PC-3 (cell line): ENCODE results near the gene PTPN22. TPM values are rescaled to one million over a fixed set of nuclear protein-coding genes. Genes with fewer than 3 reads are reported as not detected.

ENCODE experiments used
- ATAC-seq: fragments of 200-7000 bp; cut with Tn5 transposase; 2 replicates; pipeline ENCODE4 v1.9.1; 2020; ENCODE audit warnings: mild to moderate bottlenecking, moderate library complexity
- BruUV-seq: library from RNA; stranded (reverse); fragments of 400-500 nt; replicated peaks from 2 replicates; lab custom pipeline; 2021; lab: Mats Ljungman, UMichigan
- CTCF ChIA-PET: fragments of 300-600 bp; sonication (Branson Sonifier 250); formaldehyde crosslinking; loops from one replicate; lab custom pipeline; 2022; ENCODE audit warnings: antibody characterized with exemption; lab: Charles Lee
- POLR2A ChIA-PET: fragments of 300-600 bp; sonication (Branson Sonifier 250); formaldehyde crosslinking; loops from one replicate; lab custom pipeline; 2022; ENCODE audit warnings: antibody characterized with exemption; ENCODE audit not compliant: unreplicated experiment; lab: Charles Lee
- DNase-seq: peaks from one replicate; pipeline ENCODE4 v3.0.0-alpha.2; 2015
- H2AFZ ChIP-seq: fragments of 300-600 bp; sonication (generic); 2 replicates; pipeline ENCODE4 v1.6.0; 2016; ENCODE audit warnings: antibody characterized with exemption, low read length
- H3F3A ChIP-seq: fragments of 300-600 bp; sonication (generic); one replicate; pipeline ENCODE4 v1.6.0; 2017; ENCODE audit warnings: antibody characterized with exemption, low read length, control low read depth, mild to moderate bottlenecking; ENCODE audit not compliant: unreplicated experiment
- H3K27ac ChIP-seq: fragments of 300-600 bp; sonication (generic); 2 replicates; pipeline ENCODE4 v1.5.1; 2016; ENCODE audit warnings: mild to moderate bottlenecking, low read length
- H3K27me3 ChIP-seq: fragments of 300-600 bp; sonication (generic); 2 replicates; pipeline ENCODE4 v1.6.1; 2016; ENCODE audit warnings: low read length, mixed read lengths
- H3K36me3 ChIP-seq: fragments of 300-600 bp; sonication (generic); 2 replicates; pipeline ENCODE4 v1.6.1; 2016; ENCODE audit warnings: low read depth, mixed run types, low read length, mixed read lengths
- H3K4me1 ChIP-seq: fragments of 300-600 bp; sonication (generic); 2 replicates; pipeline ENCODE4 v1.5.1; 2016; ENCODE audit warnings: low read length; ENCODE audit not compliant: insufficient read depth
- H3K4me2 ChIP-seq: fragments of 300-600 bp; sonication (generic); 2 replicates; pipeline ENCODE4 v1.6.0; 2016; ENCODE audit warnings: low read length
- H3K4me3 ChIP-seq: fragments of 300-600 bp; sonication (generic); 2 replicates; pipeline ENCODE4 v1.5.1; 2016; ENCODE audit warnings: mild to moderate bottlenecking, low read length, mixed read lengths
- H3K79me2 ChIP-seq: fragments of 300-600 bp; sonication (generic); 2 replicates; pipeline ENCODE4 v1.6.1; 2017; ENCODE audit warnings: low read length, mixed read lengths
- H3K9ac ChIP-seq: fragments of 300-600 bp; sonication (generic); 2 replicates; pipeline ENCODE4 v1.6.0; 2016; ENCODE audit warnings: mild to moderate bottlenecking, low read length
- H3K9me2 ChIP-seq: fragments of 300-600 bp; sonication (generic); replicated peaks from 2 replicates; pipeline ENCODE4 v1.6.1; 2016; ENCODE audit warnings: mixed run types, low read length, mixed read lengths
- H3K9me3 ChIP-seq: fragments of 300-600 bp; sonication (generic); 2 replicates; pipeline ENCODE4 v1.6.1; 2016; ENCODE audit warnings: low read length, mixed read lengths
- H4K20me1 ChIP-seq: fragments of 300-600 bp; sonication (generic); 2 replicates; pipeline ENCODE4 v1.6.1; 2016; ENCODE audit warnings: low read length, mixed read lengths
- EZH2 ChIP-seq: fragments of 300-600 bp; sonication (generic); IDR thresholded peaks from one replicate; pipeline ENCODE4 v1.6.1; 2017; ENCODE audit warnings: antibody characterized with exemption, mild to moderate bottlenecking, low read length; ENCODE audit not compliant: unreplicated experiment
- EZH2phosphoT487 ChIP-seq: fragments of 300-600 bp; sonication (generic); IDR thresholded peaks from 2 replicates; pipeline ENCODE4 v1.6.1; 2018; ENCODE audit warnings: mild to moderate bottlenecking, antibody characterized with exemption, low read length, borderline replicate concordance
- intact Hi-C: fragments of 100-400 bp; cut with micrococcal nuclease; formaldehyde crosslinking; loops from 2 replicates; pipeline ENCODE4 v1.9.0; 2023
- total RNA-seq: library from RNA; depleted of rRNA; stranded (reverse); fragments of >200 nt; gene quantifications from 2 replicates; pipeline ENCODE4 v1.2.3, GENCODE V29; 2014; rRNA removed
- TF ChIP-seq, protein P1 (sequence below): fragments of 300-600 bp; sonication (generic); conservative IDR thresholded peaks from 2 replicates; pipeline ENCODE4 v1.5.1; 2017; ENCODE audit warnings: antibody characterized with exemption, low read depth, mild to moderate bottlenecking, low read length

The PTPN22 gene
- total RNA-seq, 1 experiment from 2014 or later: 0.04 TPM

DNA sequence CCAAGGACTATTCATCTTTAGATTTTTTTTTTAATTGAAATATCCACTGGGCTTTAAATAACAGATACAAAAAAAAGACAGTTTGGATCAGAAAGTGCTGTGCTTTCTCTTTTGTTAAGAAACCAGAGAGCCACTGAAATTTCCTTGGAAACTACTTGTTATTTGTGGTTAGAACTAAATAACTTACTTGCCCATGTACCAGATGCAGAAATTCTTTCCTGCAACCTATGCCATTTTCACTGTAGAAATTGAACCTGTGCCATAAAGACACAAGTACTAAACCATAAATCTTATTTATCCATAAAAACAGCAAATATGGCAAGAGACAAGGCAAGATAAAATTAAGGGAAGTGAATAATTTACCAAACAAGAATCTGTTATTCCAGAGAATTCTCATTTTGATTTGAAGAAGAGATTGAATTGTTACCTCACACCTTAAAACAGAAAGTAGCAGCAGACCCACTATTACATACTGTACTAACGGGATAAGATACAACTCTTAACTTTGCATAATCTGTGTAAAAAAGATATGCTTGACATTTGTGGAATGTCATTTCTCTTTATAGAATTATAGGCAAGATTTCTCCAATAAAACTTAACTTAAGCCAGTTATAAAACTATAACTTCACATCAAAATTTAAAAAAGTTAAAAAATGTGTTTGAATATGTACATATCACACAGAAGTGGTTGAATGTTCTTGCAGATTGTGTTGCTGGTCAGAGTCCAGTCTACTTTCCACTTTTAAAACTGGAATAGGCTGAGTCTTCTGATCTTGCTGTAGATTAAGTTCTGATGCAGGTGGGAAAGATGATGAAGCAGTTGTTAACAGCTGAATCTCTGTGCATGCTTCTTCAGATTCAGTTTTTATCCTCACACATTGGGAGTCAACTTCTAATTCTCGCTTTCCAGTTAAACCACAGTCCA is 105.9 kb downstream of the PTPN22 start:
- H3K27me3 ChIP-seq: no peaks in the 10 kb centered on the region
- H3K4me3 ChIP-seq: no peak overlapping the region
- no peak for DNase-seq
- H4K20me1 ChIP-seq: no peaks in the 10 kb centered on the region
- no peak overlapping the region for H3K4me2 ChIP-seq
- H2AFZ ChIP-seq: no peak overlapping the region
- H3K9me2 ChIP-seq: no peaks in the 10 kb centered on the region
- intact Hi-C loops: no loop called here
- H3K27ac ChIP-seq: no peak overlapping the region
- TF ChIP-seq, protein P1, sequence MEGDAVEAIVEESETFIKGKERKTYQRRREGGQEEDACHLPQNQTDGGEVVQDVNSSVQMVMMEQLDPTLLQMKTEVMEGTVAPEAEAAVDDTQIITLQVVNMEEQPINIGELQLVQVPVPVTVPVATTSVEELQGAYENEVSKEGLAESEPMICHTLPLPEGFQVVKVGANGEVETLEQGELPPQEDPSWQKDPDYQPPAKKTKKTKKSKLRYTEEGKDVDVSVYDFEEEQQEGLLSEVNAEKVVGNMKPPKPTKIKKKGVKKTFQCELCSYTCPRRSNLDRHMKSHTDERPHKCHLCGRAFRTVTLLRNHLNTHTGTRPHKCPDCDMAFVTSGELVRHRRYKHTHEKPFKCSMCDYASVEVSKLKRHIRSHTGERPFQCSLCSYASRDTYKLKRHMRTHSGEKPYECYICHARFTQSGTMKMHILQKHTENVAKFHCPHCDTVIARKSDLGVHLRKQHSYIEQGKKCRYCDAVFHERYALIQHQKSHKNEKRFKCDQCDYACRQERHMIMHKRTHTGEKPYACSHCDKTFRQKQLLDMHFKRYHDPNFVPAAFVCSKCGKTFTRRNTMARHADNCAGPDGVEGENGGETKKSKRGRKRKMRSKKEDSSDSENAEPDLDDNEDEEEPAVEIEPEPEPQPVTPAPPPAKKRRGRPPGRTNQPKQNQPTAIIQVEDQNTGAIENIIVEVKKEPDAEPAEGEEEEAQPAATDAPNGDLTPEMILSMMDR: no peak
- no peak for TF ChIP-seq EZH2
- no peak for TF ChIP-seq EZH2phosphoT487
- POLR2A ChIA-PET: no interaction called here
- H3K4me1 ChIP-seq: no peaks in the 10 kb centered on the region
- no TSS peak for BruUV-seq
- no peak overlapping the region for H3K9ac ChIP-seq
- no peaks in the 10 kb centered on the region for H3K79me2 ChIP-seq
- no peaks in the 10 kb centered on the region for H3K9me3 ChIP-seq
- ATAC-seq: no peak
- CTCF ChIA-PET: no interaction called here
- H3K36me3 ChIP-seq: peaks cover 8% of the 10 kb centered on the region
- H3F3A ChIP-seq: no peaks in the 10 kb centered on the region

Other genes with a start within 250 kb of the PTPN22 start
- gene PHTF1, start 112.2 kb downstream of the PTPN22 start, total RNA-seq: 23.4 and 27.3 TPM in 2 replicates
- gene RSBN1, start 59.2 kb downstream of the PTPN22 start, total RNA-seq: 8.4 and 11.7 TPM in 2 replicates
- gene BCL2L15, start 15.9 kb upstream of the PTPN22 start, total RNA-seq: 0.29 TPM in 1 of 2 replicates, not detected in the other
- 15.5 and 15.8 TPM in 2 replicates for gene AP4B1, start 33.1 kb upstream of the PTPN22 start, total RNA-seq
- gene DCLRE1B, start 33.6 kb upstream of the PTPN22 start, total RNA-seq: 12.6 and 13.2 TPM in 2 replicates
- 18.7 and 19.9 TPM in 2 replicates for gene HIPK1, start 57.6 kb upstream of the PTPN22 start, total RNA-seq
- 7.0 TPM in 2 replicates for gene OLFML3, start 107.8 kb upstream of the PTPN22 start, total RNA-seq